Chondrocyte (in vitro differentiated cells): ENCODE measurements around the gene TLCD5. TPM values are rescaled to one million over a fixed set of nuclear protein-coding genes. Genes with fewer than 3 reads are reported as not detected.
A peak's percentile ranks its signal among the peaks of the same experiment; 100 is the strongest.

Source experiments
- DNase-seq: peaks from one replicate; pipeline ENCODE4 v3.0.0; 2021; ENCODE audit warnings: mixed read lengths, low spot score
- H3K27ac Mint-ChIP-seq: one replicate; pipeline ENCODE4 v1.8.0; 2021; ENCODE audit warnings: mild to moderate bottlenecking, moderate library complexity, mixed read lengths; ENCODE audit not compliant: unreplicated experiment
- H3K27me3 Mint-ChIP-seq: 2 replicates; pipeline ENCODE4 v1.8.0; 2021; ENCODE audit warnings: low read depth, mixed read lengths
- H3K36me3 Mint-ChIP-seq: 2 replicates; pipeline ENCODE4 v1.8.0; 2021; ENCODE audit warnings: low read depth, mixed read lengths
- H3K4me1 Mint-ChIP-seq: 2 replicates; pipeline ENCODE4 v1.8.0; 2021; ENCODE audit warnings: low read depth, mild to moderate bottlenecking, mixed read lengths
- H3K4me3 Mint-ChIP-seq: one replicate; pipeline ENCODE4 v1.8.0; 2021; ENCODE audit warnings: mild to moderate bottlenecking, moderate library complexity, mixed read lengths; ENCODE audit not compliant: unreplicated experiment
- H3K9me3 Mint-ChIP-seq: 2 replicates; pipeline ENCODE4 v1.8.0; 2021; ENCODE audit warnings: low read depth, mixed read lengths
- CTCF ChIP-seq: fragments of 200-600 bp; sonication (generic); IDR thresholded peaks from 2 replicates; pipeline ENCODE4 v1.5.0; 2021; ENCODE audit warnings: antibody characterized with exemption, mild to moderate bottlenecking, moderate library complexity
- total RNA-seq: library from RNA; stranded (reverse); gene quantifications from 3 replicates; pipeline ENCODE4 v1.2.1, GENCODE V29; 2021

TLCD5 gene
- total RNA-seq, 1 donor from 2014 or later, result 10.5 TPM

- Mint-ChIP-seq H3K4me3 (peak overlapping the region; percentile 99), H3K36me3 (no peaks in the 10 kb centered on the region), H3K27me3 (no peaks in the 10 kb centered on the region), H3K9me3 (no peaks in the 10 kb centered on the region), H3K27ac (peak overlapping the region; percentile 96), H3K4me1 (peaks cover 63% of the 10 kb centered on the region)
- TF ChIP-seq CTCF, result no peak
- no peak for DNase-seq
Measured at GRCh38 chr11:120337355-120338106, 12.4 kb downstream of the TLCD5 start.

DNA sequence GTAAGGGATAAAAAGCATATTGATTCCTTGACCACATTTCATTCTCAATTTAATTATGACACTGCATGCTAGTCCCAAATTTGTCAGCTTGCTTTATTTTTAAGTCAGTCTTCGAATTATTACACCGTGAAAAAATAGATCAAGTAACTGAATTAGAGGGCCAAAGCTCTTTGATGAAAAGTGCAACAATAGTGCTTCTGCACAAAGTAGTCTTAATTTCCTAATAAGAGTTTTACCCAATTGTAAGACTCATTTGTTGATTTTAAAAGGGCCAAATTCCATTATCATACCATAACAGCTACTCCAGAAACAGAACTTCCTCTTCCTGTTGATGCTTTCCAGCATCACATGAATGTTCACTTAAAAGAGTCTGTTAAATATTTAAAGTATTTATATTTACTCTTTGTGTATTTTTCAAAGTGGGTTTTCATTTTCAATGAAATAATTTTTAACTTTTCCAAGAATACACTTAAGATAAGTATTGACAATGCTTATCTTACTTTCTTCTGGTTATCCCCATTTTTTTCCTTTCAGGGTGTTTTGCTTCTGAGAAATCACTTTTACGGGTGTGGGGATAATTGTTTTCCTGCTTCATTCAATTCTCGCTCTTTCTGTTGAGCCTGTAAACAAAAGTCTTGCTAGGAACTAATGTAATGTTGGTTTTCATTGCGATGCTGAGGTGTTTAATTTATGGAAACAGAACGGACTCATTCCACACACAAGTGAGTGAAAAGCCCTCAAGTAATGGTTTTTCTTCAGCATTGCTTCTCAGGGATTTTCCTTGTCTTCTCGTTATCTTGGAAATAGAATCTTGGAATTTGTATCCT, 13.2 kb downstream of the TLCD5 start:
- Mint-ChIP-seq H3K27me3 (no peaks in the 10 kb centered on the region), H3K27ac (peak overlapping the region; percentile 96), H3K4me3 (peak overlapping the region; percentile 99), H3K36me3 (no peaks in the 10 kb centered on the region), H3K9me3 (no peaks in the 10 kb centered on the region), H3K4me1 (peaks cover 55% of the 10 kb centered on the region)
- no peak for TF ChIP-seq CTCF
- no peak for DNase-seq

DNA sequence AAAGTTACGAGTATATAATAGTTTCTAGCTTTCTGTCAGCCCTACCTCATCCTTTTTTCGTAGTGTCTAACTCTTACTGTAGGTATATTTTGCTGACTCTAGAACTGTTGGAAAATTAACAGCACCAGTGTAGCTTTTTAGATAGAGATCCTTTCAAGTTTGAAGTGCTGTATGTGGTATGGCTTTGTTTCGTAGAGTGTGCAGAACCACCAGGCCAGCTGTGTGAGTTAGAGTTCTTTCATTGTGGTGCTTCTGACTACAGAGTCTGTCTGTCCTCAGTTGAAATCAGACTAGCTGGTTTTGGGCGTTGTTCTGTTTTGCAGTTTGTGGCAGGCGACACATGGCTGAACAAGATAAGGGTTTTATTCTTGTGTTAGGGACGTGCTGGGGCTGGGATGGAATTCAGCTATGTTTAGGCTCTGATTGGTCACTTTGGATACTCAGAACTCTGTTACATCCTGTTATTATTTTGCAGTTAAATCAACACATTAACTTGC, 14.3 kb downstream of the TLCD5 start:
- peak overlapping the region; percentile 84 for H3K27ac Mint-ChIP-seq
- DNase-seq, result no peak

GRCh38 chr11:120340529-120340928, 15.4 kb downstream of the TLCD5 start:
- TF ChIP-seq CTCF, result no peak
- no peaks in the 10 kb centered on the region for H3K9me3 Mint-ChIP-seq
- H3K36me3 Mint-ChIP-seq, result no peaks in the 10 kb centered on the region
- H3K4me3 Mint-ChIP-seq, result peak overlapping the region; percentile 73
- no peak for DNase-seq
- no peaks in the 10 kb centered on the region for H3K27me3 Mint-ChIP-seq
- peaks cover 59% of the 10 kb centered on the region for H3K4me1 Mint-ChIP-seq
- H3K27ac Mint-ChIP-seq, result peak overlapping the region; percentile 84

More for the DNA sequence above, 14.3 kb downstream of the TLCD5 start:
- Mint-ChIP-seq H3K4me1 (peaks cover 57% of the 10 kb centered on the region), H3K27me3 (no peaks in the 10 kb centered on the region), H3K9me3 (no peaks in the 10 kb centered on the region), H3K4me3 (peak overlapping the region; percentile 73), H3K36me3 (no peaks in the 10 kb centered on the region)
- no peak for TF ChIP-seq CTCF

DNA sequence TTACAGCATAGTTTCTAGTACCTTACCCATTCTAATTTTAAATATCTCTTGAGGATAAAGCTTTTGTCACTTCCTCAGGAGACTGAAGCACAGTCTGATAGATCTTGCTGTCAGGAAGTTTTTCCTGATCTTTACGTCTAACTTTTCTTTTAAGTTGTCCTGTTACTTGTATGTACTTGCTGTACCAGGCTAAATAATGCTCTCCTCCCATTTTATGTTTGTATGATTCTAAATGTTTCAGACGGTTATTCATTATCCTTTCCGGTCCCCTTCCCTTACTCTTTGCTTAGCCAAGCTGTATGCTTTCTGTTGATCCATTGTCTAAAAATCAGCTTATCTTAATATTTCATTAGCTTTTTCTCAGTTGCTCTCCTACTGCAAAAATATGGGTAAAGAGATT, 17.1 kb downstream of the TLCD5 start:
- H3K4me1 Mint-ChIP-seq, result peaks cover 73% of the 10 kb centered on the region
- H3K27ac Mint-ChIP-seq, result peak overlapping the region; percentile 49
- DNase-seq, result no peak
- H3K4me3 Mint-ChIP-seq, result no peak overlapping the region
- H3K27me3 Mint-ChIP-seq, result no peaks in the 10 kb centered on the region
- H3K9me3 Mint-ChIP-seq, result no peaks in the 10 kb centered on the region
- TF ChIP-seq CTCF, result no peak
- H3K36me3 Mint-ChIP-seq, result no peaks in the 10 kb centered on the region
